ENCODE data around the gene CDKN3.
"Not testable (repeated sequence)": the region's sequence is repeated elsewhere in the genome, so short reads cannot be mapped to it uniquely, and the experiment has no call there.

The CDKN3 gene

GRCh38 chr14:54425068-54425467, 28.3 kb downstream of the CDKN3 start:
- H3K4me1 Mint-ChIP-seq (ENCODE audit: low read depth) = peaks cover 58% of the 10 kb centered on the region
- H3K36me3 Mint-ChIP-seq (ENCODE audit: low read depth) = peaks cover 86% of the 10 kb centered on the region
- H3K27ac Mint-ChIP-seq = peak overlapping the region; percentile 37
- no peaks in the 10 kb centered on the region for H3K9me3 Mint-ChIP-seq
- H3K27me3 Mint-ChIP-seq = no peaks in the 10 kb centered on the region
- H3K4me3 Mint-ChIP-seq = no peak overlapping the region
- no peak for DNase-seq

- peaks cover 60% of the 10 kb centered on the region for H3K4me1 Mint-ChIP-seq (ENCODE audit: low read depth)
Measured at GRCh38 chr14:54425537-54426274, 28.9 kb downstream of the CDKN3 start.

GRCh38 chr14:54427871-54428270, 31.1 kb downstream of the CDKN3 start:
- H3K9me3 Mint-ChIP-seq = no peaks in the 10 kb centered on the region
- H3K36me3 Mint-ChIP-seq (ENCODE audit: low read depth) = peaks cover 96% of the 10 kb centered on the region
- no peak overlapping the region for H3K4me3 Mint-ChIP-seq
- H3K27ac Mint-ChIP-seq = peak overlapping the region; percentile 92
- DNase-seq = no peak
- no peaks in the 10 kb centered on the region for H3K27me3 Mint-ChIP-seq
- peaks cover 74% of the 10 kb centered on the region for H3K4me1 Mint-ChIP-seq (ENCODE audit: low read depth)

More at GRCh38 chr14:54425537-54426274, 28.9 kb downstream of the CDKN3 start:
- DNase-seq = no peak
- Mint-ChIP-seq H3K27ac (peak overlapping the region; percentile 57), H3K27me3 (no peaks in the 10 kb centered on the region), H3K36me3 (ENCODE audit: low read depth) (peaks cover 86% of the 10 kb centered on the region), H3K4me3 (no peak overlapping the region), H3K9me3 (no peaks in the 10 kb centered on the region)

GRCh38 chr14:54428527-54428926, 31.7 kb downstream of the CDKN3 start:
- peak overlapping the region; percentile 92 for H3K27ac Mint-ChIP-seq
- peak overlapping the region; percentile 1 for H3K4me3 Mint-ChIP-seq
- peaks cover 80% of the 10 kb centered on the region for H3K4me1 Mint-ChIP-seq (ENCODE audit: low read depth)
- no peak for DNase-seq
- no peaks in the 10 kb centered on the region for H3K27me3 Mint-ChIP-seq
- no peaks in the 10 kb centered on the region for H3K9me3 Mint-ChIP-seq
- H3K36me3 Mint-ChIP-seq (ENCODE audit: low read depth) = peaks cover 98% of the 10 kb centered on the region

GRCh38 chr14:54435500-54435981, 38.7 kb downstream of the CDKN3 start:
- no peak for DNase-seq
- Mint-ChIP-seq H3K27ac (peak overlapping the region; percentile 94), H3K4me1 (ENCODE audit: low read depth) (peaks cover 93% of the 10 kb centered on the region), H3K4me3 (peak overlapping the region; percentile 60), H3K36me3 (ENCODE audit: low read depth) (peaks cover 90% of the 10 kb centered on the region), H3K27me3 (no peaks in the 10 kb centered on the region), H3K9me3 (no peaks in the 10 kb centered on the region)

- H3K9me3 Mint-ChIP-seq, H3K27me3 Mint-ChIP-seq, H3K27ac Mint-ChIP-seq, DNase-seq: not testable (repeated sequence)
- peaks cover 82% of the 10 kb centered on the region for H3K4me1 Mint-ChIP-seq (ENCODE audit: low read depth)
- peak overlapping the region; percentile 94 for H3K4me3 Mint-ChIP-seq
- H3K36me3 Mint-ChIP-seq (ENCODE audit: low read depth) = peaks cover 70% of the 10 kb centered on the region
Measured at GRCh38 chr14:54437954-54438353, 41.1 kb downstream of the CDKN3 start.

- Mint-ChIP-seq H3K4me1 (ENCODE audit: low read depth) (peaks cover 74% of the 10 kb centered on the region), H3K36me3 (ENCODE audit: low read depth) (peaks cover 62% of the 10 kb centered on the region), H3K9me3 (no peaks in the 10 kb centered on the region), H3K27ac (peak overlapping the region; percentile 61), H3K27me3 (no peaks in the 10 kb centered on the region), H3K4me3 (peak overlapping the region; percentile 94)
- DNase-seq = no peak
Measured at GRCh38 chr14:54438703-54439102, 41.9 kb downstream of the CDKN3 start.

- no peak for DNase-seq
- H3K4me1 Mint-ChIP-seq (ENCODE audit: low read depth) = peaks cover 61% of the 10 kb centered on the region
Measured at GRCh38 chr14:54440037-54440436, 43.2 kb downstream of the CDKN3 start.

GRCh38 chr14:54440476-54440872, 43.7 kb downstream of the CDKN3 start:
- Mint-ChIP-seq H3K36me3 (ENCODE audit: low read depth) (peaks cover 45% of the 10 kb centered on the region), H3K4me1 (ENCODE audit: low read depth) (peaks cover 56% of the 10 kb centered on the region), H3K9me3 (no peaks in the 10 kb centered on the region), H3K27ac (peak overlapping the region; percentile 93), H3K4me3 (peak overlapping the region; percentile 94), H3K27me3 (no peaks in the 10 kb centered on the region)
- DNase-seq = no peak

More at GRCh38 chr14:54440037-54440436, 43.2 kb downstream of the CDKN3 start:
- no peaks in the 10 kb centered on the region for H3K27me3 Mint-ChIP-seq
- H3K4me3 Mint-ChIP-seq = peak overlapping the region; percentile 94
- H3K27ac Mint-ChIP-seq = peak overlapping the region; percentile 93
- H3K9me3 Mint-ChIP-seq = no peaks in the 10 kb centered on the region
- H3K36me3 Mint-ChIP-seq (ENCODE audit: low read depth) = peaks cover 49% of the 10 kb centered on the region

GRCh38 chr14:54440873-54441868, 44.4 kb downstream of the CDKN3 start, which contains the start of gene CNIH1:
Gene CNIH1, minus strand, starts transcription at chr14:54441374. Its CDS starts 47 bp downstream, at chr14:54441327.
- peaks cover 50% of the 10 kb centered on the region for H3K4me1 Mint-ChIP-seq (ENCODE audit: low read depth)
- H3K27ac Mint-ChIP-seq = peak within 1 kb of the TSS; percentile 93
- H3K36me3 Mint-ChIP-seq (ENCODE audit: low read depth) = peaks cover 40% of the 10 kb centered on the region
- H3K4me3 Mint-ChIP-seq = peak within 1 kb of the TSS; percentile 94
- peak; percentile 97 for DNase-seq
- no peaks in the 10 kb centered on the region for H3K9me3 Mint-ChIP-seq
- no peaks in the 10 kb centered on the region for H3K27me3 Mint-ChIP-seq

- H3K9me3 Mint-ChIP-seq, H3K4me3 Mint-ChIP-seq, H3K27me3 Mint-ChIP-seq, DNase-seq, H3K27ac Mint-ChIP-seq: not testable (repeated sequence)
- Mint-ChIP-seq H3K36me3 (ENCODE audit: low read depth) (peaks cover 27% of the 10 kb centered on the region), H3K4me1 (ENCODE audit: low read depth) (peaks cover 35% of the 10 kb centered on the region)
Measured at GRCh38 chr14:54442961-54443360, 46.2 kb downstream of the CDKN3 start.

GRCh38 chr14:54443981-54444380, 47.2 kb downstream of the CDKN3 start:
- no peak overlapping the region for H3K27ac Mint-ChIP-seq
- peaks cover 29% of the 10 kb centered on the region for H3K4me1 Mint-ChIP-seq (ENCODE audit: low read depth)
- DNase-seq = no peak
- H3K36me3 Mint-ChIP-seq (ENCODE audit: low read depth) = peaks cover 18% of the 10 kb centered on the region
- H3K9me3 Mint-ChIP-seq = no peaks in the 10 kb centered on the region
- H3K4me3 Mint-ChIP-seq = no peak overlapping the region
- H3K27me3 Mint-ChIP-seq = peaks cover 4% of the 10 kb centered on the region

GRCh38 chr14:54444681-54445080, 47.9 kb downstream of the CDKN3 start:
- H3K4me1 Mint-ChIP-seq (ENCODE audit: low read depth) = peaks cover 23% of the 10 kb centered on the region
- H3K27ac Mint-ChIP-seq = no peak overlapping the region
- peaks cover 7% of the 10 kb centered on the region for H3K27me3 Mint-ChIP-seq
- H3K4me3 Mint-ChIP-seq = no peak overlapping the region
- H3K36me3 Mint-ChIP-seq (ENCODE audit: low read depth) = peaks cover 11% of the 10 kb centered on the region
- H3K9me3 Mint-ChIP-seq = no peaks in the 10 kb centered on the region
- DNase-seq = no peak

GRCh38 chr14:54446161-54446693, 49.4 kb downstream of the CDKN3 start:
- DNase-seq = no peak
- H3K27me3 Mint-ChIP-seq = peaks cover 7% of the 10 kb centered on the region
- peaks cover 23% of the 10 kb centered on the region for H3K4me1 Mint-ChIP-seq (ENCODE audit: low read depth)
- no peak overlapping the region for H3K27ac Mint-ChIP-seq
- H3K4me3 Mint-ChIP-seq = no peak overlapping the region
- no peaks in the 10 kb centered on the region for H3K36me3 Mint-ChIP-seq (ENCODE audit: low read depth)
- no peaks in the 10 kb centered on the region for H3K9me3 Mint-ChIP-seq
